ENCODE data around the gene UBE2Q2.

DNA sequence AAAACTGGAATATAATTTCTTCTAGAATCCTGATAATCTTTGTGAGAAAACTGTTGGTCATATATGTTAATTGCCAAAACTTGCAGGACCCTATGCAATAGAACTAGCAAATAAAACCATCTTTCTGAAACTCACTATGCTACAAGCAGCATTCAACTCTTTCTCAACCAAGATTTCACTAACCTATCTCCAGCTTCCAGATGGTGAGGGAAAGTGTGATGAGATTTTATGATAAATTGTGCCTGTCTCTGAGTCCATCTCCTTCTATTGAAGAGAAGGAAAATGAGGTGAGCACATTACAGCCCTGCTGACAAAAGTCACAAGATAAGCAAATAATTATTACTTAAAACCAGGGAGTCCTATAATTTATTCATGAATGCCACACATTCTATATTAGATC lies 44.1 kb upstream of the UBE2Q2 start:
- TF ChIP-seq, protein P1, sequence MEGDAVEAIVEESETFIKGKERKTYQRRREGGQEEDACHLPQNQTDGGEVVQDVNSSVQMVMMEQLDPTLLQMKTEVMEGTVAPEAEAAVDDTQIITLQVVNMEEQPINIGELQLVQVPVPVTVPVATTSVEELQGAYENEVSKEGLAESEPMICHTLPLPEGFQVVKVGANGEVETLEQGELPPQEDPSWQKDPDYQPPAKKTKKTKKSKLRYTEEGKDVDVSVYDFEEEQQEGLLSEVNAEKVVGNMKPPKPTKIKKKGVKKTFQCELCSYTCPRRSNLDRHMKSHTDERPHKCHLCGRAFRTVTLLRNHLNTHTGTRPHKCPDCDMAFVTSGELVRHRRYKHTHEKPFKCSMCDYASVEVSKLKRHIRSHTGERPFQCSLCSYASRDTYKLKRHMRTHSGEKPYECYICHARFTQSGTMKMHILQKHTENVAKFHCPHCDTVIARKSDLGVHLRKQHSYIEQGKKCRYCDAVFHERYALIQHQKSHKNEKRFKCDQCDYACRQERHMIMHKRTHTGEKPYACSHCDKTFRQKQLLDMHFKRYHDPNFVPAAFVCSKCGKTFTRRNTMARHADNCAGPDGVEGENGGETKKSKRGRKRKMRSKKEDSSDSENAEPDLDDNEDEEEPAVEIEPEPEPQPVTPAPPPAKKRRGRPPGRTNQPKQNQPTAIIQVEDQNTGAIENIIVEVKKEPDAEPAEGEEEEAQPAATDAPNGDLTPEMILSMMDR (IDR thresholded peaks at IDR 0.05) = no peak
- no peak for TF ChIP-seq ZFX (IDR thresholded peaks at IDR 0.05; ENCODE audit: borderline replicate concordance)

Measured in 22Rv1 (cell line).